ENCODE measurements around the gene WDR20.
A peak's percentile ranks its signal among the peaks of the same experiment; 100 is the strongest.

WDR20 gene

GRCh38 chr14:102213470-102213869 lies 73.8 kb downstream of the WDR20 start:
- no peak for FAIRE-seq
- DNase-seq (ENCODE audit: extremely low spot score, insufficient read length, low read depth), result no peak

GRCh38 chr14:102213984-102214658 lies 74.4 kb downstream of the WDR20 start:
- DNase-seq (ENCODE audit: extremely low spot score, insufficient read length, low read depth) (no peak), FAIRE-seq (no peak)

GRCh38 chr14:102215071-102215470 lies 75.4 kb downstream of the WDR20 start:
- DNase-seq (ENCODE audit: extremely low spot score, insufficient read length, low read depth), result no peak
- no peak for FAIRE-seq

GRCh38 chr14:102215576-102216250 lies 76.0 kb downstream of the WDR20 start:
- FAIRE-seq (no peak), DNase-seq (ENCODE audit: extremely low spot score, insufficient read length, low read depth) (no peak)

- FAIRE-seq, result no peak
- no peak for DNase-seq (ENCODE audit: extremely low spot score, insufficient read length, low read depth)
Measured at GRCh38 chr14:102217399-102217798, 77.7 kb downstream of the WDR20 start.

- DNase-seq (ENCODE audit: extremely low spot score, insufficient read length, low read depth) (no peak), FAIRE-seq (no peak)
Measured at GRCh38 chr14:102217987-102218421, 78.3 kb downstream of the WDR20 start.

GRCh38 chr14:102218688-102219087 lies 79.0 kb downstream of the WDR20 start:
- DNase-seq (ENCODE audit: extremely low spot score, insufficient read length, low read depth) (no peak), FAIRE-seq (no peak)

GRCh38 chr14:102219316-102219715 lies 79.6 kb downstream of the WDR20 start:
- no peak for FAIRE-seq
- DNase-seq (ENCODE audit: extremely low spot score, insufficient read length, low read depth), result no peak

GRCh38 chr14:102220031-102220430 lies 80.3 kb downstream of the WDR20 start:
- peak; percentile 91 for FAIRE-seq
- DNase-seq (ENCODE audit: extremely low spot score, insufficient read length, low read depth), result peak; percentile 60

- no peak for DNase-seq (ENCODE audit: extremely low spot score, insufficient read length, low read depth)
Measured at GRCh38 chr14:102221026-102221425, 81.3 kb downstream of the WDR20 start.

GRCh38 chr14:102222009-102222575 lies 82.4 kb downstream of the WDR20 start:
- DNase-seq (ENCODE audit: extremely low spot score, insufficient read length, low read depth), result no peak
- no peak for FAIRE-seq

More at GRCh38 chr14:102221026-102221425, 81.3 kb downstream of the WDR20 start:
- no peak for FAIRE-seq

- no peak for FAIRE-seq
Measured at GRCh38 chr14:102222751-102223150, 83.1 kb downstream of the WDR20 start.

GRCh38 chr14:102223682-102224081 lies 84.0 kb downstream of the WDR20 start:
- no peak for DNase-seq (ENCODE audit: extremely low spot score, insufficient read length, low read depth)
- FAIRE-seq, result no peak

More at GRCh38 chr14:102222751-102223150, 83.1 kb downstream of the WDR20 start:
- no peak for DNase-seq (ENCODE audit: extremely low spot score, insufficient read length, low read depth)

- DNase-seq (ENCODE audit: extremely low spot score, insufficient read length, low read depth) (no peak), FAIRE-seq (no peak)
Measured at GRCh38 chr14:102225386-102225785, 85.7 kb downstream of the WDR20 start.

- no peak for FAIRE-seq
- no peak for DNase-seq (ENCODE audit: extremely low spot score, insufficient read length, low read depth)
Measured at GRCh38 chr14:102225936-102226335, 86.2 kb downstream of the WDR20 start.

GRCh38 chr14:102226356-102227125 lies 86.8 kb downstream of the WDR20 start:
- DNase-seq (ENCODE audit: extremely low spot score, insufficient read length, low read depth) (no peak), FAIRE-seq (no peak)

GRCh38 chr14:102227184-102227964 lies 87.7 kb downstream of the WDR20 start:
- FAIRE-seq, result no peak
- no peak for DNase-seq (ENCODE audit: extremely low spot score, insufficient read length, low read depth)

GRCh38 chr14:102229071-102229738 lies 89.5 kb downstream of the WDR20 start:
- FAIRE-seq (no peak), DNase-seq (ENCODE audit: extremely low spot score, insufficient read length, low read depth) (no peak)

GRCh38 chr14:102229739-102230092 lies 90.0 kb downstream of the WDR20 start:
- DNase-seq (ENCODE audit: extremely low spot score, insufficient read length, low read depth) (no peak), FAIRE-seq (no peak)

Data from GM18507 (cell line).